ENCODE data around the gene PEX5. TPM values are rescaled to one million over a fixed set of nuclear protein-coding genes. Genes with fewer than 3 reads are reported as not detected.

PEX5 gene
- total RNA-seq, 2 donors from 2014 or later = 73.5 to 106 TPM

DNA sequence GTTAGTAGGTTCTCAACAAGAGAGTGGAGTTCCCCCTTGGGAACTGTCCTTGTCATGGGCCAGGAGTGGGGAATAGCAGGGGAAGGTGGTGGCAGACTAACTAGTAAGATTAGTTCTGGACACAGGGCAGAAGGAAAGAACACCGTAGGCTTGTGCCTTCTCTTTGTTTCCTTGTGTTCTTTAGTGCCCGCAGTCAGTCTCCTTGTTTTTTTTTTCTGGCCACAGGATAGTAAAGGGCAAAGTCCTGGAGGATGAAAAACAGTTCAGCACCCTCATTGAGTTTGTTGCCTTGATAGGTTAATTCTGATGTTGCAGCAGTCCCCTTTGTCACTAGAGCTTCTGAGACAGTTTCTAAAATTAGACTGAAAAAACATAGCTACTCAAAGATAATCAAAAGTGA is 8.4 kb downstream of the PEX5 start:
- H3K27ac ChIP-seq (ENCODE audit: low read depth, low read length) = no peak overlapping the region
- Mint-ChIP-seq H3K4me3 (no peak overlapping the region), H3K4me1 (peaks cover 24% of the 10 kb centered on the region), H3K36me3 (ENCODE audit: low read depth) (peaks cover 77% of the 10 kb centered on the region), H3K27me3 (ENCODE audit: insufficient read depth) (no peaks in the 10 kb centered on the region), H3K9me3 (peaks cover 38% of the 10 kb centered on the region), H3K27ac (no peak overlapping the region)
- H3K9ac ChIP-seq (ENCODE audit: extremely low read depth, low read length, poor library complexity, severe bottlenecking) = no peak overlapping the region
- H3K9me3 ChIP-seq (ENCODE audit: control insufficient read depth, low read length) = peaks cover 38% of the 10 kb centered on the region
- H3K27me3 ChIP-seq (ENCODE audit: control insufficient read depth, insufficient read depth, low read length, poor library complexity, severe bottlenecking) = no peaks in the 10 kb centered on the region
- H3K4me1 ChIP-seq (ENCODE audit: control insufficient read depth, insufficient read depth, low read length) = peaks cover 4% of the 10 kb centered on the region
- WGBS, 2 experiments (ENCODE audit: insufficient coverage in 1 of 2, insufficient read length in 1 of 2) = 93 to 100% methylated on average over 2 of the region's 2 CpGs
- TF ChIP-seq, protein P1, sequence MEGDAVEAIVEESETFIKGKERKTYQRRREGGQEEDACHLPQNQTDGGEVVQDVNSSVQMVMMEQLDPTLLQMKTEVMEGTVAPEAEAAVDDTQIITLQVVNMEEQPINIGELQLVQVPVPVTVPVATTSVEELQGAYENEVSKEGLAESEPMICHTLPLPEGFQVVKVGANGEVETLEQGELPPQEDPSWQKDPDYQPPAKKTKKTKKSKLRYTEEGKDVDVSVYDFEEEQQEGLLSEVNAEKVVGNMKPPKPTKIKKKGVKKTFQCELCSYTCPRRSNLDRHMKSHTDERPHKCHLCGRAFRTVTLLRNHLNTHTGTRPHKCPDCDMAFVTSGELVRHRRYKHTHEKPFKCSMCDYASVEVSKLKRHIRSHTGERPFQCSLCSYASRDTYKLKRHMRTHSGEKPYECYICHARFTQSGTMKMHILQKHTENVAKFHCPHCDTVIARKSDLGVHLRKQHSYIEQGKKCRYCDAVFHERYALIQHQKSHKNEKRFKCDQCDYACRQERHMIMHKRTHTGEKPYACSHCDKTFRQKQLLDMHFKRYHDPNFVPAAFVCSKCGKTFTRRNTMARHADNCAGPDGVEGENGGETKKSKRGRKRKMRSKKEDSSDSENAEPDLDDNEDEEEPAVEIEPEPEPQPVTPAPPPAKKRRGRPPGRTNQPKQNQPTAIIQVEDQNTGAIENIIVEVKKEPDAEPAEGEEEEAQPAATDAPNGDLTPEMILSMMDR (conservative IDR thresholded peaks at IDR 0.05) = no peak
- H3K36me3 ChIP-seq (ENCODE audit: control insufficient read depth, insufficient read depth, low read length) = peaks cover 67% of the 10 kb centered on the region
- H3K4me3 ChIP-seq (ENCODE audit: low read length) = peak overlapping the region; percentile 40
- no peak for DNase-seq

DNA sequence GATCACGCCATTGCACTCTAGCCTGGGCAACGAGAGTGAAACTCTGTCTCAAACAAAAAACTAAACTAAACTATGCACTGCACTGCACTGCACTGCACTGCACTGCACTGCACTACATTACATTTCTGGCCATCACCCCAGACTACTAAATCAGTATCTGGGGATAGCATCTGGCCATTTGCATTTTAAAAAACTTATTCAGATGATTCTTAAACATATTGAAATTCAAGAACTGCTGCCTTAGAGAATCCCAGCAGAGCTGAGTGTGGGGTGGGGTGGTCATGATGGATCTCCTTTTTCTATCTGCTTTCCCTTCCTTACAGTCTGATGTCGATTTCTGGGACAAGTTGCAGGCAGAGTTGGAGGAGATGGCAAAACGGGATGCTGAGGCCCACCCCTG is 13.6 kb downstream of the PEX5 start:
- no peak for DNase-seq
- peaks cover 31% of the 10 kb centered on the region for H3K9me3 Mint-ChIP-seq
- no peak overlapping the region for H3K4me3 Mint-ChIP-seq
- H3K27ac Mint-ChIP-seq = no peak overlapping the region
- WGBS, 2 experiments (ENCODE audit: insufficient coverage in 1 of 2, insufficient read length in 1 of 2) = 85 to 91% methylated on average over 4 of the region's 4 CpGs
- peaks cover 86% of the 10 kb centered on the region for H3K36me3 ChIP-seq (ENCODE audit: control insufficient read depth, insufficient read depth, low read length)
- H3K9ac ChIP-seq (ENCODE audit: extremely low read depth, low read length, poor library complexity, severe bottlenecking) = no peak overlapping the region
- no peak overlapping the region for H3K27ac ChIP-seq (ENCODE audit: low read depth, low read length)
- TF ChIP-seq, protein P1 (conservative IDR thresholded peaks at IDR 0.05) = no peak
- no peaks in the 10 kb centered on the region for H3K4me1 ChIP-seq (ENCODE audit: control insufficient read depth, insufficient read depth, low read length)
- peaks cover 25% of the 10 kb centered on the region for H3K9me3 ChIP-seq (ENCODE audit: control insufficient read depth, low read length)
- no peaks in the 10 kb centered on the region for H3K27me3 Mint-ChIP-seq (ENCODE audit: insufficient read depth)
- H3K36me3 Mint-ChIP-seq (ENCODE audit: low read depth) = peaks cover 92% of the 10 kb centered on the region
- no peak overlapping the region for H3K4me3 ChIP-seq (ENCODE audit: low read length)
- H3K27me3 ChIP-seq (ENCODE audit: control insufficient read depth, insufficient read depth, low read length, poor library complexity, severe bottlenecking) = no peaks in the 10 kb centered on the region
- H3K4me1 Mint-ChIP-seq = peaks cover under 1% of the 10 kb centered on the region

DNA sequence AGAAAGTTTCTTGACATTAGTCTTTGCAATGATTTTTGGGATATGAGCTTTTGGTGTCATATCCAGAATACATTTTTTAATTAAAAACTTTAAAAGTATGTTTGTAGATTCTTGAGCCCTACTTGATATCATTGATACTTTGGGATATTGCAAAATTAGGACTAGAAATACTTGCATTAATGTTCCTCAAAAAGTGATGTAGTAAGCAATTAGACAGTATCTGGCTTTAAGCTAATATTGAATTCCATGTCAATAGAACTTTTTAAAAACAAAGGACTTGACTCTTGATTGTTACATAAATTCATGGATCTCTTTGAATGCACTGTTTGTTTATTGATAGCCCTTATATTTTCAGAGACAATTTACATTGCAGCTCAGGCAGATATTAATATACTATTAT is 15.6 kb downstream of the PEX5 start:
- TF ChIP-seq, protein P1 (conservative IDR thresholded peaks at IDR 0.05) = no peak
- Mint-ChIP-seq H3K27ac (no peak overlapping the region), H3K36me3 (ENCODE audit: low read depth) (peaks cover 96% of the 10 kb centered on the region), H3K9me3 (peaks cover 19% of the 10 kb centered on the region), H3K4me1 (no peaks in the 10 kb centered on the region), H3K27me3 (ENCODE audit: insufficient read depth) (no peaks in the 10 kb centered on the region), H3K4me3 (no peak overlapping the region)
- Histone ChIP-seq H3K4me3 (ENCODE audit: low read length) (no peak overlapping the region), H3K27me3 (ENCODE audit: control insufficient read depth, insufficient read depth, low read length, poor library complexity, severe bottlenecking) (no peaks in the 10 kb centered on the region), H3K27ac (ENCODE audit: low read depth, low read length) (no peak overlapping the region), H3K36me3 (ENCODE audit: control insufficient read depth, insufficient read depth, low read length) (peaks cover 96% of the 10 kb centered on the region), H3K4me1 (ENCODE audit: control insufficient read depth, insufficient read depth, low read length) (no peaks in the 10 kb centered on the region), H3K9me3 (ENCODE audit: control insufficient read depth, low read length) (peaks cover 29% of the 10 kb centered on the region), H3K9ac (ENCODE audit: extremely low read depth, low read length, poor library complexity, severe bottlenecking) (no peak overlapping the region)
- DNase-seq = no peak

Data from endodermal cell (in vitro differentiated cells).